HG02938 (cell line): ENCODE measurements around the gene TNFRSF12A.

Source experiments
- ATAC-seq: cut with Tn5 transposase; IDR thresholded peaks from one replicate; pipeline ENCODE4 v1.9.1; 2021; ENCODE audit warnings: mild to moderate bottlenecking, moderate library complexity; ENCODE audit not compliant: unreplicated experiment

The TNFRSF12A gene

GRCh38 chr16:3025032-3026002, 5.1 kb downstream of the TNFRSF12A start:
- ATAC-seq: no peak

DNA sequence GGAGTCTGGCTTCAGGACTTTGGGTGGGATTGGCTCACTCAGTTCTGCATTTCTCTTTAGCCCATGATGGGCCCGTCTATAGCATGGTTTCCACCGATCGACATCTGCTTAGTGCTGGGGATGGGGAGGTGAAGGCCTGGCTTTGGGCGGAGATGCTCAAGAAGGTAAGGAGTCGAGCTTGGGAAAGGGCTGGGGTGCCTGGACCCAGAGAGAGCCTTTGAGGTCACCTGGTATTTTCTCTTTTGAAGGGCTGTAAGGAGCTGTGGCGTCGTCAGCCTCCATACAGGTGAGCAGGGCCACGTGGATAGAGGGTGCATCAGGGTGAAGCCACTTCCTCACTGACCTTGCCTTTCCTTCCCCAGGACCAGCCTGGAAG, 5.8 kb downstream of the TNFRSF12A start:
- no peak for ATAC-seq

GRCh38 chr16:3026609-3027488, 6.7 kb downstream of the TNFRSF12A start:
- no peak for ATAC-seq

DNA sequence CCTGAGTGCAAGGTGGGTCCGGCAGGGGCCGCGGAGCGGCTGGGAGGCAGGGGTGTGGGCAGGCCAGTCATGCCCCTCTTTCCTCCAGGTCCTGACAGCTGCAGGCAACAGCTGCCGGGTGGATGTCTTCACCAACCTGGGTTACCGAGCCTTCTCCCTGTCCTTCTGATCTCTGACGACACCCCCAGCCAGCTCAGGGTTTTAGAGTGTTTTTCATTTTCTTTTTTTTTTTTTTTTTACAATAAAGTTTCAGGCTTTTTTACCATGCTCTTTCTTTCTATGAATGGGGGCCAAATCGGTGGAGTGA, 7.3 kb downstream of the TNFRSF12A start:
- ATAC-seq: no peak

GRCh38 chr16:3027983-3028715, 8.0 kb downstream of the TNFRSF12A start:
- no peak for ATAC-seq

- ATAC-seq: no peak
These were observed 8.7 kb downstream of the TNFRSF12A start for GRCh38 chr16:3028716-3029319.

GRCh38 chr16:3029491-3030221, 9.5 kb downstream of the TNFRSF12A start:
- no peak for ATAC-seq

- no peak for ATAC-seq
These were observed 10.3 kb downstream of the TNFRSF12A start for GRCh38 chr16:3030222-3031212.

- ATAC-seq: no peak
These were observed 12.5 kb downstream of the TNFRSF12A start for GRCh38 chr16:3032624-3033023.

DNA sequence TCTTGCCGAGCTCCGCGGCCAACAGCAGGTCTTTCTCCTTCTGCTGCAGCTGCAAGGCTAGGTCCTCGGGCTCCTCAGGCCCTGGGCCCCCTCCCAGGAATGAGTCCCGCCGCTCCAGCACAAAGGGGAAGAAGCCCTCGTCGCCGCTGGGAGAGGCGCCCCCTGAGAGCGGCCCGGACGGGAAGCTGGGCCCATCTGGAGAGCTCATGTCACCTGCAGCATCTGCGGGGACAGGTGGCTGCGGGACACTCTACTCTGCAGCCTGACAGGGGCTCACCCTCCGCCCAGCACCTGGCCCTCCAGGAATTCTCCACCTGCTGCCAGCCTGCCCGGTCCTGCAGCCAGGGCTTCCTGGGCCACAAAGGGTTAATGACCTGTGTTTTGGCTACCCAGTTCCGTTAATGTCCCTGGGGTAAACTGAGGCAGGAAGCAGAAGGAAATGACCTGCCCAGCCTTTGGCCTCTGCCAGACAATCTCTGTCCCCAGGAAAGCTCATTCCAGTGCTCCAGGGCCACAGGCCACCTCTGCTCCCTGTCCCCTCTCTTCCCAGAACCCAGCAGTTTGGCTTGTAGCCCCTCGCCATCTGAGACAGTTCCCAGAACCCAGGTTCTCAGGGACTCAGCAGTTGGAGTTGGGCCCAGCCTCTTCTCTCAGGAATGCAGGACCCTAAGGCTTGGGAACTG, 15.3 kb downstream of the TNFRSF12A start:
- ATAC-seq: no peak

DNA sequence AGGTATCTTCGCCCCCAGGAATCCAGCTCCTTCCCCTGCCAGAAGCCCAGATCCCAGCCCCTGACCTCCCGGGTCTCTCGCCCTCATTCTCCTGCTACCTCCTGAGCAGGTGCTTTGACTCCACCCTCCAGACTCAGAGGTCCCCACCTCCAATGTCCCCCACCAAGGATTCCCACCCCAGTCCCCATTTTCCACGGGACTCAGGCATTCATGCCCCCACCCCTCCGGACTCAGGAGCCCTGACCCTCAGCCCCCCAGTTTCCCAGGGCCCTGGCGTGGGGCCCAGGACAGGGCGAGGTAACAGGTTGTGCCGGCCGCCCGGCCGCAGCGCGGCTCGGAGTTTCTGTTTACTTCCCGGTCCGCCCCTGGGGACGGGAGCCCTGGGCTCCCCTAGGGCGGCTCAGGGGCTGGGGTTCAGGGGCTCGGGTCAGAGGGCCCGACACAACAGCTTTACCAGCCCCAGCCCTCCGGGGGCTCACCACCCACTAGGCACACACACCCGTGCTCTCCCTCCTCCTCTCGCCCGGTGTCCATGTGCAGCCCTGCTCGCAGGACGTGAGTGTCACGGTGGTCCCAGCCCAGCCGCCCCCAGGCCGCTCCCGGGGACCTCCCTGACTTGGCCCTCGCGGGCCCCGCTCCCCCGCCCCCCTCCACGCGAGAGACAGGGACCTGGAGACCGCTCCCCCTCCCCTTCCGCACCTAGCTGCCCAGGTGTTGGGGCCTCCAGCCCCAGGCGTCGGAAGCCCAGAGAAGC, 16.0 kb downstream of the TNFRSF12A start:
- no peak for ATAC-seq

DNA sequence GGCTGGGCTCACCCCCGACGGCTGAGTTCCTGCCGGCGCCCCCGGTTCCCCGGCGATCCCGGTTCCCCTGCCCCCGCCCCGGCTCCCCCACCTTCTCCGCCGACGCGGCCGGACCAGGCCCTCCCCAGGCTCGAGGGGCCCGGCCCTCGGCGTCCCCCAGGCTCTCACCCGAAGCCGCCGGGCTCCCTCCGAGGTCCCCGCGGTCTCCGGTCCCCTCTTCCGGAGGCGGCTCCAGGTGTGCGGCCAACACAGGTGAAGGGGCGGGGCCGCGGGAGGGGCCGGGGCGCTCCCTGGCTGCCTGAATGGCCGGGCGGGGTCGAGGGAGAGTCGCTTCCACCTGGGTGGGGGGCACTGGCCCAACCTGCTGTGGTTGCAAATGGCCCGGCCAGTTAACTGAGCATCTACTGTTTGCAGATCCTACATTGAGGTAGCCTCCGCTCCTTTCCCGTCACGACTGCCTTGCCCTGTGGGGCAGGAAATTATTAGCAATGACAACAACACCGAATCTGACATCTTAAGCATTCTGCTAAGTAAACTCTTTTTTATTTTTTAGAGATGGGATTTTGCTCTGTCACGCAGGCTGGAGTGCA, 16.7 kb downstream of the TNFRSF12A start, which contains the start of gene BICDL2:
TSS of gene BICDL2 (minus strand) at position 219 of the 590 bp plus-strand sequence. CDS start 1,448 bp downstream, outside the sequence.
- ATAC-seq: no peak

DNA sequence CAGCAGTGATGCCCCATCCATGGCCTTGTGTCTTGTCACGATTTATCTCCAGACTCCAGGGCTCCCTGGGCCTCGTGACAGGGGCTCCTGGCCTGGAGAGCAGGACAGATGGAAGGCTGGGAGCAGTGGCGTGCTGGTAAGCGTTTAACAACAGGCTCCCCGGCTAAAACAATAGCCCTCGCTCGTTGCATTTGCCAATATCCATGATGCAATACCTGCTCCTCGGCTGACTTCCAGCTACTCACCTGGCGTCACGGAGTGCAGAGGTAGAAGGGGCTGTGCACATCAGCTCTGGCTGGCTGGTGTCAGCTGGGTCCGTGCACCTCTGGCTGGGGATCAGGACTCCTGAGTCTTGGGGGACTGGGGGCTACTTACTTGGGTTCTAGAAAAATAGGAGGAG, 18.1 kb downstream of the TNFRSF12A start:
- ATAC-seq: no peak

DNA sequence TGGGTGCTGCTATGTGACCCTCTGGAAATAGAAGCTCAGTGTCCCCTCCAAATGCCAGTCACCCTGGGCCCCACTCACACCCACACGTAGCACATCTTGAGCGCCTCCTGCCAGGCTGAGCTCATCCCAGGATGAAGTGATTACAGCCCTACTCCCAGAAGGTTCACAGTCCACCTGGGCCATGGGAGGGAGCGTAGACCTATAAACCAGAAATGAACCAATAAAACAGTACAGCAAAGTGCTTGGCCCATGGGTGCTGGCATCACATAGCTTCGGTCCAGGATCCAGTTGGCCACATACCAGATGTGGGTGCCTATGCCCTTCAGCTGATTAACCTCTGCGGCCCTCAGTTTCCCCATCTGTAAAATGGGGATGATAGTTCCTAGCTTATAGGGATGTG, 18.7 kb downstream of the TNFRSF12A start:
- no peak for ATAC-seq

DNA sequence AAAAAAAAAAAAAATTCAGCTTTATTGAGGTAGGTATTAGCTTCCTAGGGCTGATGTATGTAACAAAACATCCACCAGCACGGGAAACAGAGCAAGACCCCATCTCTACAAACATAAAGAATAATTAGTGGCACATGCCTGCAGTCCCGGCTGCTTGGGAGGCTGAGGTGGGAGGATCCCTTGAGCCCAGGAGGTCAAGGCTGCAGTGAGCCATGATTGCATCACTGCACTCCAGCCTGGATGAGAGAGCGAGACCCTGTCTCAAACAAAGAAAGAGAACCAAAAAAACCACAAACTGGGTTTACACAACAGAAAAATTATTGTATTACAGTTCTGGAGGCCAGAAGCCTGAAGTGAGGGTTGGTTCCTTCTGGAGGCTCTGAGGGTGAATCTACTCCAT, 22.2 kb downstream of the TNFRSF12A start:
- no peak for ATAC-seq

GRCh38 chr16:3044708-3045107, 24.5 kb downstream of the TNFRSF12A start:
- no peak for ATAC-seq
